Inflammatory macrophage treated with lipopolysaccharide for 1 hour (primary cell): ENCODE results near the gene UMOD.
"Not testable (repeated sequence)": the region's sequence is repeated elsewhere in the genome, so short reads cannot be mapped to it uniquely, and the experiment has no call there.

Source experiments
- DNase-seq, 2 donors: peaks; one replicate each; pipeline ENCODE4 v3.0.0-alpha.2; 2020 to 2022

UMOD gene

DNA sequence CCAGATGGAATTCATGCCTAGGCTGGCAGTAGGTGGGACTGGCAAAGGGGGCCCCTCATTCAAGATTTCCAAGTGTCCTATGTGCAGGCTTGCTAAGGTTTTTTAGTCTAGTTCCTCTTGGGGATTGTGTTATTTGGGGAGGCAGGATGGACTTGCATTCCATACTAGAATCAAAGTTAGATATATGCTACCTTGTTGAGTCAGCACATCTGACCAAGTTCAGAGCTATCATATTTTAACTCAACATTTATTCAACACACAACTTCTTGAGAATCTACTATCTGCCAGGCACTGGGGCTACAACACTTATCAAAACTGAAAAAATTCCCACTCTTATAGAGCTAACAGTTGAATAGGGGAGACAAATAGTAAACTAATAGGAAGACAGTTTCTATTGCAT, 31.9 kb downstream of the UMOD start:
- DNase-seq = no peak

DNA sequence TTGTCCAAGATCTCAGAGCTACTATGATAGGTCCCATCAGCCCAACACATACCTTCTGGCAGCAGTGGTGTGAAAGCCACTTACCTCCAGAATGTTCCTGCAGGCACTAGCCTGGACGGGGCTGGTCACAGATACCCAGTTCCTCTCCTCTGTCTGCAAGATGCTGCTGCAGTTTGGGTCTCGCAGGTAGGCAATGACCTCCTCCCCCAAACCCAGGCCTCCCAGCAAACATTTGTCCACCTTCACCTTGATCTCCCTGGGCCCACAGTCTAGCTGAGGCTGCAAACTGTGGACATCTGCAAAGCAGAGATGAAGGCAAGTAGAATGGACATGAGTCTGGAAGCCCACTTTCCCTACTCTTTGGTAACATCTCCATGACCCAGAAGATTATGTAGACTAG, 32.3 kb downstream of the UMOD start:
- no peak for DNase-seq

DNA sequence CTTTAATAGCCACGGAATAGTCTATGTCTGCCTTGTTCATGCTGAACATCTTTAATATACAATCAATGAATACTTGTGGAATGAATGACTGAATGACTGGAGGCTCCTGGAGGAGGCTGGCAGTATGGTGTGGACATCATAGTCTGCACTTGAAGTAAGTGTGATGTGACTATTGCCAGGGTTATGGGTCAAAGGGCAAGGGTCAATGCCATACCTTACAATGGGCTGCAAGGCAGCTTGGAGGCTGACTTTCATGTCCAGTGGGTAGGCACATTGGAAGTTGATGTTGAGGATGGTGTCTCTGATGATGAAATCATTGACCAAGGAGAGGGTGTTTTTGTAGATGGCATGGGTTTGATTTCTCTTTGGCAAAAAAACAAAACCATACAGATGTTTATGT, 33.1 kb downstream of the UMOD start:
- no peak for DNase-seq

DNA sequence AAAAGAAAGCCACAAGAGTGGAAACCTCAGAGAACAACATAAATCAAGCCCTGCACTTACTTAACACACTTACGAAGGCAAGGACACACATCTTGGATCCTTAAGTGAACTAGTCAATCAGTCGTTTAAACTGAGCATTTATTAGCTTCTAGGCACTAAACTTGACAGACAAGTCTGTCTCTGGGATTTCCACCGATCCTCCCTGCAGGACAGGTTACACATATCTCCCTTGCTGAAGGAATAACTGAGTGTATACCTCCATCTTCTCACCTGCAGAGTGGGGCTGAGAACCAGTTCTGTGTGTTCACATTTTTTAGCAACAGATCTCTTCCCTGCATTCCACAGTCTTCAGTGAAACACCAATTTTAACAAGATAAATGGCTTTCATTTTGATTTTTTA, 34.1 kb downstream of the UMOD start:
- no peak for DNase-seq

DNA sequence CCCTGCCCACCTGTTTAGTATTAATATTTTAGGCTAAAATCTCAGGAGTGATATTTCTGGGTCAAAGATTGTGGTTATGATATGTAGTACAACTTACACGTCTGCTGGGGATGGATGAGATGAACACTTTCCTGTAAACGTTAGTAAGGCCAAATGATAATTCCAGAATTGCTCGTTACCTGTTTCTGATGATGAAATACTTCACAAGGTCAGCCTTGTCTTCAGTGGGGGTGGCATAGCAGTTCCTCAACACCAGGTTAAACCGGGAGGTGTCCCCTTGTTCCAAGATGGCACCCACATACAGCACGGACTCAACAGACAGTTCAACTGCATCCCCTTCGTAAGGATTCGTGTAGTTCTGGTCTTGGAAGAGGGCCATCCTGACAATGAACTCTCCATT, 34.5 kb downstream of the UMOD start:
- no peak for DNase-seq

DNA sequence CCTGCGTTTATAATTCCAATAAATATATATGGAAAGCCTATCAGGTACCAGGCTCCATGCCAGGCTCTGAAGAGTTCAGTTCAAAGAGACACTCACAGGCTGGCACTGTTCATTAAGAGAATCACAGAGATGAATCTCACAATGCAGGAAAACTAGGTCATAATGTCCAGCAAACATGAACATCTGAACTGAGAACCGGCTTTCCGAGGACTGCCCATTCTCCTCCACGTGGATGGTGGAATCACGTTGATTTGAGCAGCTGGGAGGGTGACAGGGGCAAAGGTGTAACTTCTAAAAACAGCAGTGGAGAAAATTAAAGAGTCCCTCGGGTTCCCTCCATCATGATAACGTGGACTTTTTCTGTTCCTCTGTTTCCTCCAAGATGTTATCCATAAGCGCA, 35.4 kb downstream of the UMOD start:
- DNase-seq = no peak

DNA sequence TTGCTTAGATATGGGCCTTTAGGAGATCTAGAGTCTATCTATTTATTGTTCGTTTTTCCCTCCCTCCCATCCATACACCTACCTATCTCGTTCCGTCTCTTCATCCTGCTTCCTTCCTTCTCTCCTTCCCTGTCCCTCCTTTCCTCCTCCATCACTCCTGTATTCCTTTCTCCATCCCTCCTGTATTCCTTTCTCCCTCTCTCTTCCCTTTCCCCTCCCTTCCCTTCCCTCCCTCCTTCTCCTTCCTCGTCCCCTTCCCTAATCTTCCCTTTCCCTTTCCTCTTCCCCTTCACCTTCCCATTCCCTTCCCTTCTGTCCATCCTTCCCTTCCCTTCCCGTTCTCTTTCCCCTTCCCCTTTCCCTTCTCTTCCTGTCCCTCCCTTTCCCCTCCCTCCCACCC, 35.8 kb downstream of the UMOD start:
- no peak for DNase-seq

DNA sequence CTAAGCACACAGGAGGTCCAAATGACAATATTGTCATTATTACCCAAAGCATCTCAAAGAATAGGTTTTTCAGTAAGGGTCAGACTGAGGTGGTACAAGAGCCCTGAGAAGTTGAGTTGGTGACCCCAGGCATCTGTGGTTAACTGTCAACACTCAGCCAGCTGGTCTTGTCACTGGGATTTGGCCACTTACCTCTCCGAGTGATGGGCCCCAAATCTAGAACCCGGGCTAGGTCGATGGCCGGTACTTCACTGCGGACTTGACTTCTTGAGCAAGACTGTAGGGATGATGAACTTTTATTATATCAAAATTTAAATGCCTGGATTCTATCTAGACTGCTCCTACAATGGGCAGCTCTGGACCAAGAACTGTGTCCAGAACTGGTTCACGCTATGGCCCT, 36.8 kb downstream of the UMOD start:
- DNase-seq = no peak

DNA sequence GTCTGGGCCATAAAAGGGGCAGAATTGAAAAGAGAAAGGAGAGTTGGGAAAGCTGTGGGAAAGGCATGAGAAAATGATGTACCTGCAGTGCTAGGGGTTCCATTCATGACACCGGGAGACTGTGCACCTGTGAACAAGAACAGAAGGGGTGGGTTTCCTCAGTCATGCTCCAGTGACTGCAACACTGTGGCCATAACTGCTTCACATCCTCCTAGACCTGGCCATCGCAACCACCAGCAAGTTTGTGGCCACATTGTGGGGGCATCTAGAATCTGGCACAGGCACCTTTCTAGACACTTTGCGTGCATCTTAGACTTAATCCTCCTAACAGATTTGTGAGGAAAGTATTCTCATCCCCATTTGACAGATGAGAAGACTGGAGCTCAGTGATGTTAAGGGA, 37.9 kb downstream of the UMOD start:
- DNase-seq = no peak

DNA sequence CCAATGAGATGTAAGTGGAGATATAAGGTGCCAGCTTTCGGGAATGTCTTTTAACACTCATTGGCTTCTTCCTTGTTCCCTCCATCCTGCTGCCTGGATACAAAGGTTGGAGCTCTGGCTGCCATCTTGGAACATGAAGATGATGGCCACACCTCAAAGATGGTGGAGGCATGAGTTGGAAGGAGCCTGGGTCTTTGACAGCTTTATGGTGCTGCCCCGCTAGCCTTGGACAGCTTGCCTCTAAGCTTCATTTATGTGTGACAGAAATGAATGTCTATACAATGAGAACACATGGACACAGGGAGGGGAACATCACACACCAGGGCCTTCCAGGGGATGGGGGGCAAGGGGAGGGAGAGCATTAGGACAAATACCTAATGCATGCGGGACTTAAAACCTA, 38.8 kb downstream of the UMOD start:
- DNase-seq = no peak

DNA sequence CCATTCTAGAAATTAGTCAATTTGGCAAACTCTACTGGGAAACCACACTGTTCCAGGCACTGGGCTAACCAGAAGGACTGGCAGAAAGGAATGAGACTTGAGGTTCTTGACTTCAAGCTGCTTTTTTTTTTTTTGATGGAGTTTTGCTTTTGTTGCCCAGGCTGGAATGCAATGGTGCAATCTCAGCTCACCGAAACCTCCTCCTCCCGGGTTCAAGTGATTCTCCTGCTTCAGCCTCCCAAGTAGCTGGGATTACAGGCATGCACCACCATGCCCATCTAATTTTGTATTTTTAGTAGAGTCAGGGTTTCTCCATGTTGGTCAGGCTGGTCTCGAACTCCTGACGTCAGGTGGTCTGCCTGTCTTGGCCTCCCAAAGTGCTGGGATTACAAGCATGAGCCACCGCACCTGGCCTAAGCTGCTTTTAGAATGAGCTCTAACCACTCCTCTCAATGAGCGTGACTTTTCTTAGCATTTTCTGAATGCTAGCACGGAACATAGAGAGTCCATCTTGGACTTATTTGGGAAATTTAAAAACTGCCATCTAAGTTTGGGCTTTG, 39.9 kb downstream of the UMOD start:
- DNase-seq = not testable (repeated sequence)

DNA sequence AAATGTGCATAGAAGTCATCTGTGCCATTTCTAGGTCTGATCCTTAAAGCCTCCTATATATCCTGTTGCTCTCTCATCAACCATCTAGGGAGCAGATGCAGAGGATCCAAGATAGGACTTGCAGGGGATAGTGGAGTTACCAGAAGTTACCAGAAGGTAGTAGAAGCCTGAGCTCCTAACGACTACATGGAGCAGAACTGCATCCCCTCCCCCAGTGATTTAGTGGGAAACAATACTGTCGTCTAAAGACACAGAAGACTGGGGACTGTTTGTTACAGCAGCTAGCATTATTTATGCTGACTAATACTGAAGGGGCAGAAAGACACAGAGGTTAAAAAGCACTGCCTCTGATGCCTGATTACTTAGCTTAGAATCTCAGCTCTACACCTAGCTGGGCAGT, 41.0 kb downstream of the UMOD start:
- no peak for DNase-seq

DNA sequence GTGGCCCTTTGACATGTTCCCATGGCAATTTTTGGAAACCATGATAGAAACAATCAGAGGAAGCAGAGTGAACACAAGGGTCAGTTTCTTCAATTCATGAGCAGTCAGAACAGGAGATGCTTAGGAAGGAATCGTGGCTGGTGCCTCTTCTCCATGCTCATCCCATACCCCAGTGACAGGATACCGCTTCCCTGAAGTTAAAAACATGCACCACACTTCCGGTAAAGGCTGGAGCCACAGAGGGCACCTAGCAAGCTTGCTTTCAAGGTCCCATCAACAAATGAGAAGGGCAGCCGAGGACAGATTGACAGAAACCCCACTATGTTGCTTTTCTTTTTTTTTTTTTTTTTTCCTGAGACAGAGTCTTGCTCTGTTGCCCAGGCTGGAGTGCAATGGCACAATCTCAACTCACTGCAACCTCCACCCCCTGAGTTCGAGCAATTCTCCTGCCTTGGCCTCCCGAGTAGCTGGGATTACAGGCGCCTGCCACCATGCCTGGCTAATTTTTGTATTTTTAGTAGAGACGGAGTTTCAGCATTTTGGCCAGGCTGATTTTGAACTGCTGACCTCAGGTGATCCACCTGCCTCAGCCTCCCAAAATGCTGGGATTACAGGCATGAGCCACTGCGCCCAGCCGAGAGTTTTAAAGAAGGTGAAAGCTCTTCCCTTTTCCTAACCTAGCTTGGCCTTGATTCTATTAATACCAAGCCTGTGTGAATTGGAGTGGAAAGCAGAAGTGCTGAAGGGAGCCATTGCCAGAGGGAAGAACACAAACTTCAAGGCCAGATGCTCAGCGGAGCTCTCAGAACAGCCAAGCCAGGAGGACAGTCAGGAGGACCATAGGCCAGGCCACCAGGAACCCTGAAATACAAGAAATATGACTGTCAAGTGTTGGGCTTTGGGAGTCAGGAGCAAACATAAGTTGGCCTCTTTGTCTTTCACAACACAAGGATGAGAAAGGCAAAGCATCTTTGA, 41.8 kb downstream of the UMOD start:
- no peak for DNase-seq

DNA sequence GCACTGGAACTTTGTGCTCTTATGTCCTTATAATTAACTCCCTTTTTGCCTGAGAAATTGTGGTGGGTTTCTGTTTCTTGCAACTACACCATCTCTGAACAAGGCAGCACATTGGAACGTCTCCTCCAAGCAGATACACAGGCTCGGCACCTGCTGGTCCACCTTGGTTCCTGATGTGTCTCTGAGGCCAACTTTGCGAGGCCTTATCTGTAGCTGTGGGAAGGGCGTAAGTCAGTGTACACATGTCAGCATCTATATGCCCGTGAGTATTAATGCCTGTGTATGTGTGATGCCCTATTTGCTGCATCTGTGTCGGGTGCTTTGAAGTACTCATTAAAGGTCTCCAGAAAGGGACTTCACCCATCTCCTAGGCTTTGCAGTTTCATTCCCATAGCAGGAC, 42.7 kb downstream of the UMOD start:
- DNase-seq = no peak

DNA sequence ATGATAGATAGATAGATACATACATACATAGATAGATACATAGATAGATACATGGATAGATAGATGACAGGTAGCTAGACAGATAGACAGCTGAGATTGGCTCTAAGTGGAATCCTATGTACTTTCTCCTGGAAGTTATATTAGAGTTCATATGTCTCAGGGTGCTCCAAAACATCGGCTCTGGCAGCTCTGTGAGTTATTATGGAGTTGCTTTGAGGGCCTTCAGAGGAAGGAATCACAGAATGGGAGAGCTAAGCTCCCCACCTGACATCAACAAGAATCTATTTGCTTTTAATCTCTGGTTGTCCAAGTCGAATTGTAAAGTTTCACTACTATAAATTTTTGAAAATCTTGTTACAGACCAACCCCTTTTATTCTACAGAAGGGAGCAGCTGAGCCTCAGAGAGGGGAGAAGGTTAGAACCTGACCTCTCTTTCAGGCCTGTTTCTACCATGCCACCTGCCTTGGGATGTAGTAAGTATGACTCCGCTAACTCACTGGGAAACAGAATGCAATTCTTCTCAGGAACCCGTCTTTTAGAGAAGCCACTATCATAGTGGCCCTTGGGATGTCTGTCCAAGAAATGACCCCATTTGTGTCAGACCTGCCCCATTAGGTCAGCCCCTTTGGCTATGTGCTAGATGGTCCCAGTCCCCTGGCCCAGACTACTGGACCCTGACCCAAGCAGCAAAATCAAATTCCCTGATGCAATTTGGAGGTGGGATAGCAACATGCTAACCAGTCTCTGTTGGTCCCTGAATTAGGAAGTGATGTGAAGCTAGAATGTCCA, 43.5 kb downstream of the UMOD start:
- no peak for DNase-seq

DNA sequence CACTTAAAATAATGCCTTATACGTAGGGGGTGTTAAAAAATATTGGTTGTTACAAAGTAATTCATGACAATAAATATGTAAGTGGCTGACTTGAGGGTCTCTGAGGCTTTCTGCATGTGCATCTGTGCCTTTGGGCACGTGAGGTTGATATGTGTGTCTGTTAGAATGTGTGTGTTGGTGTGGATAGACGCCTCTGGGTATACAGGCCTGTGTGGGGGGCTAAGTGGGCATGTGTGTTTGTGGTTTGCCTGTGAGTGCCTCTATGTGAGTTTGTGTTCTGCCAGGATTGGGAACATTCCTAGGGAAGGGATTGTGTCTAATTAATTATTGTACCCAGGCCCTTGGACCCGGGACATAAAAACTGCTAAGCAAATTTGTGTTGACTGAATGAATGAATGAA, 44.2 kb downstream of the UMOD start:
- no peak for DNase-seq

DNA sequence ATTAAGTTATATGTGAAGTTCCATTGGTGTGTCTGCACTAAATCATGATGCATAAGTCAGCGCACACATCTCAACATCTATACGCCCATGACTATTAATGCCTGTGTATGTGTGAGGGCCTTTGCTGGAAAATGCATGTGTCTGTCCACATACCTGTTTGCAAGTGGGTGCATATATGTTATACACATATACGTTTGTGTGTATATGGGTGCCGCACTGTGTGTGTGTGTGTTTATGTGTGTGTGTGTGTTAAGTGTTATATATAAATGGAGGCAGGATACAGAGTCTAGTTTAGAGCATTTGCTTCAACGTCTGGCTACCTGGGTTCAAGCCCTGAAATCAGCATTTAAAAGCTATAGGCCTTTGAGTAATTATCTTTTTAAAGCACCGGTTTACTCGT, 44.7 kb downstream of the UMOD start:
- no peak for DNase-seq

DNA sequence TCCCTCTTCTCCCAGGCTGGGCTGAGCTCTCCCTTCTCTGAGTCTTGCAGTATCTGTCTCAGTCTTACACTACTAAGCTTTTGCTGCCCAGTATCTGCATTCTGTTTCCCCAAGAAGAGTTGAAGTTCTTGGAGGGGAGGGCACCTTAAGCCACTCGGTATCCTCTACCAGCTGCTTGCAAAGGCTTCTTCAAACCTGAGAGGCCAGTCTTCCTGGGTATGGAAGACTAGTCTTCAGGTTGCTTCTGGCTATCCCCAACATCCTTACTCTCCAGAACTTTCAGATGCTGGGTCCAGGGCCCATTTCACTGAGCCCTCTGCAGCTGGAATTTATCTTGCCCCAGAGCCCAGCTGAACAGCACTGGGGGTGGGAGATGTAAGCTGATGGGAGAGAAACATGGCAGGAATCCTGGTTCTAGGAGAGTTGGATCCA, 45.3 kb downstream of the UMOD start:
- DNase-seq = no peak

DNA sequence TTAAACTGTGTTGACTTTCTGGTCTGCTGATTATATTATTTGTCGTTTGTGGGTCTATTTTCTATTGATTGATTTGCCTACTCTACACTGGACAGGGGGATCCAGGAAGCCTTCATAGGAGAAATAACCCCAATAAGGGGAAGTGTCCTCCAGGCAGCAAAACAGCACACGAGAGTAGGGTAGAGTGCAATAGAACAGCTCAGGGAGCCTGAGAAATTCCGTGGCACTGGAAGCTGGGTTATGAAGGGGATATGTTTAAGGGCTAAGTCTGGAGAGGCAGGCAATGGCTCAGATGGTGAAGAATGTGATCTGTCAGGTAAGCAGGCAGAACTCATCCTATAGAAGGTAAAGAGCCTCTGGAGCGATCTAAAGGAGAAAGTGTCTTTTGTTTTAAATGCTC, 46.1 kb downstream of the UMOD start:
- DNase-seq = no peak

DNA sequence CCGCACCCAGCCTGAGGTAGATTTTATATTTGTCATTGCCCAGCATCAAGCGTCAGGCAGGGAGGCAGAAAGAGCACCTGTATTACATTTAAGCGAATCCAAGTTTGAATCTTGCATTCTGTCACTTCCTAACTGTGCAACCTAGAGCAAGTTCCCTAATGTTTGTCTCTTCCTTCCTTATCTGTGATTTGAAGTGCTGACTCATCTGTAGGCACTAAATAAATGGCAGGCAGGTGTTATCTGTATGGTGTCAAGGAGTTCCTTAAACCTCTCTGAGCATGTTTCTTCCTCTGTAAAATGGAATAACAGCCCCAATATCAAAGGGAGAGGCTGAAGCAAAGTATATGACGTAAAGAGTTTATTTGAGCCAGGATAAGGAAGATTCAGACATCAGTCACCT, 49.5 kb downstream of the UMOD start:
- DNase-seq = no peak

DNA sequence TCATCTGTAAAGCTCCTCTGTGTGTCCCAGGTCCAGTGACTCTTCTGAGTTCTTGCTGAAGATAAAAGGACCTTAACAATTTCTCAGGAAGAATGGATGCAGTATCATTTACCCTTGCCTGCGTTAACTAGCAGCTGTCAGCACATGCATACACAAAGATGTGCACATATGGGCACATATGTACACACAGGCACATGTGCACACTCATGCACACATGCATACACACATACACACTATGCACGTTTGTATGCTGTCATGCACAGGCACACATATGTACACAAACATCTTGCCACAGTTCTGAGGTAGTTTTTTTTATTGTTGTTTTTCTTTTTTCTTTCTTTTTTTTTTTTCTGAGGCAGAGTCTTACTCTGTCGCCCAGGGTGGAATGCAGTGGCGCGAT, 50.1 kb downstream of the UMOD start:
- no peak for DNase-seq

DNA sequence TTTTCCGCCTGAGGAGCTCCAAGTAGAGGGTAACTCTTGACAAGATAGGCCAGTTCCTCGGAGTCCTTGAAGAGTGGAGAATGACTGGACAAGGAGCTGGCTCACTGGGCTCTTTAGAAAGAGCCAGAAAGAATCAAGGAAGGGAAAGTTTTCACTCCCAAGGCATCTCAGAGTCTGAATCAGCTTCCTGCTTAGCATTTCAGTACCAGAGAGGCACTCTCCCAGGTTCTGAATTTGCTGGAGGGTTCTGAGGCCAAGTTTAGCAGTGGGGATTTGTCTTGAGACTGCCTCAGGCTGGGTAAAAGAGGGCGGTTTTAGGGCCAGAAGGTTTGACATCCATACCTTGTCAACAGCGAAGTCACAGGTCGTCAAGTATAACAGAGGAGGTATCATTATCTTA, 50.7 kb downstream of the UMOD start:
- DNase-seq = no peak

DNA sequence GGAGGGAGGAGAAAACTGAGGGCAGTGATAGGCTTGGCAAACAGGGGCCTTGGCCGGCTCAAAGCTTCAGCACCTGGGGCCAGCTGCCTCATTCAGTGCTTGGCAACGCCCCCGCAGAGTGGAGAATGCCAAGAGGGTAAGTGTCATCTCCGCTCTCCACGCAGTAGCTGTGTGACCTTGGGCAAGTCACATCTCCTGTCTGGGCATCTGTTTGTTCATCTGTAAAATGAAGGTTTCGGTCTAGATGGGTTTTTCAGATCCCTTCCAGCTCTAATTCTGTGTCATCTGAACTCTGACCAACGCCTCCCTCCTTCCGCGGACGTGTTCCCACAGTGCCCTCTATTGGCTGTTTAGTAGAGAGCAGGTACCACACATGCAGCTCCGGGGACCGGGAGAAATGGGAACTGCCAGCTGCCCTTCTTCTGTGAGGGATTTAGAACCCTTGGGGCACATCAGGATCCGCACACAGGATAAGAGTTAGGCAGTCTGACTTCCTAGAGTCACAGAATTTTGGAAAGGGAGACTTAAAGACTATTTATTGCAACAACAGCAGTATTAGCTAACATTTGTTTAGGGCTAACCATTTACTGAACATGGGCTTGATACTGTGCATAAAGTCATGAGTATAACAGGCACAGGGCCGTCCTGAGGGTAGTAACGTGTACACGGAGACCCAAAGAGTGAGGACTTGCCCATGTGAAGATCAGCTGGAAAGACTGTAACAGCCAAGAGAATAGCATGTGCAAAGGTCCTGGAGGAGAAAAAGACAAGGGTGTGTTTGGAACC, 52.0 kb downstream of the UMOD start:
- DNase-seq = peak; percentile 47 to 72
